Kidney epithelial cell (primary cell): Measurements from ENCODE around the gene LRRC27. TPM values are rescaled to one million over a fixed set of nuclear protein-coding genes. Genes with fewer than 3 reads are reported as not detected.

ENCODE experiments used
- DNase-seq: peaks from one replicate; pipeline ENCODE4 v3.0.0-alpha.2; 2010; ENCODE audit warnings: low read depth
- H3K27me3 ChIP-seq: 2 replicates; pipeline ENCODE4 v1.6.0; 2011; ENCODE audit warnings: low read length; ENCODE audit not compliant: control insufficient read depth, insufficient read depth
- H3K36me3 ChIP-seq: 2 replicates; pipeline ENCODE4 v1.5.1; 2011; ENCODE audit warnings: low read length; ENCODE audit not compliant: control insufficient read depth, insufficient read depth
- H3K4me3 ChIP-seq: 2 replicates; pipeline ENCODE4 v1.5.1; 2011; ENCODE audit warnings: low read depth, mild to moderate bottlenecking, control low read depth, low read length
- CTCF ChIP-seq: IDR thresholded peaks from 2 replicates; pipeline ENCODE4 v1.5.1; 2011; ENCODE audit warnings: mild to moderate bottlenecking, moderate library complexity, low read length, control low read depth, inconsistent platforms; ENCODE audit not compliant: insufficient read depth, poor library complexity, severe bottlenecking
- total RNA-seq: library from RNA; depleted of rRNA; stranded (reverse); fragments of >200 nt; gene quantifications from 2 replicates; pipeline ENCODE4 v1.2.3, GENCODE V29; 2015

LRRC27 gene
- total RNA-seq, 1 donor from 2014 or later = 13.3 TPM

GRCh38 chr10:132328738-132329137 is 3.3 kb upstream of the LRRC27 start:
- Histone ChIP-seq H3K27me3 (no peaks in the 10 kb centered on the region), H3K36me3 (no peaks in the 10 kb centered on the region), H3K4me3 (no peak overlapping the region)
- no peak for TF ChIP-seq CTCF
- no peak for DNase-seq

GRCh38 chr10:132329565-132330485 is 2.2 kb upstream of the LRRC27 start:
- H3K36me3 ChIP-seq = no peaks in the 10 kb centered on the region
- peak; percentile 48 for DNase-seq
- peak overlapping the region; percentile 81 for H3K4me3 ChIP-seq
- no peak for TF ChIP-seq CTCF
- H3K27me3 ChIP-seq = no peaks in the 10 kb centered on the region

- Histone ChIP-seq H3K4me3 (peak overlapping the region; percentile 81), H3K36me3 (no peaks in the 10 kb centered on the region), H3K27me3 (no peaks in the 10 kb centered on the region)
- no peak for TF ChIP-seq CTCF
- no peak for DNase-seq
Measured at GRCh38 chr10:132330486-132330833, 1.5 kb upstream of the LRRC27 start.

GRCh38 chr10:132332433-132332754 is 401 bp downstream of the LRRC27 start:
- no peak for TF ChIP-seq CTCF
- no peak for DNase-seq
- peak overlapping the region; percentile 81 for H3K4me3 ChIP-seq
- H3K27me3 ChIP-seq = no peaks in the 10 kb centered on the region
- no peaks in the 10 kb centered on the region for H3K36me3 ChIP-seq

- no peak for TF ChIP-seq CTCF
- Histone ChIP-seq H3K4me3 (no peak overlapping the region), H3K27me3 (no peaks in the 10 kb centered on the region), H3K36me3 (no peaks in the 10 kb centered on the region)
- no peak for DNase-seq
Measured at GRCh38 chr10:132333386-132333785, 1.4 kb downstream of the LRRC27 start.
